Activated T-helper 1 cell treated with anti-CD3 and anti-CD28 coated beads, Interleukin-12 subunit alpha, Interleukin-12 subunit beta, Interleukin-2, Interleukin-4 antibody, amounts not matched to agents 30 ng/mL and 10 ng/mL and 1 ng/mL, durations not matched to agents 14 hours and 24 hours and 36 hours (primary cell): ENCODE data around the gene NKAP. TPM values are rescaled to one million over a fixed set of nuclear protein-coding genes. Genes with fewer than 3 reads are reported as not detected.
"Not testable (repeated sequence)": the region's sequence is repeated elsewhere in the genome, so short reads cannot be mapped to it uniquely, and the experiment has no call there.

Source experiments
- DNase-seq: peaks from one replicate; pipeline ENCODE4 v3.0.0; 2021; ENCODE audit warnings: low spot score
- H3K27ac Mint-ChIP-seq: one replicate; pipeline ENCODE4 v1.8.0; 2021; ENCODE audit warnings: mild to moderate bottlenecking, mixed read lengths
- H3K27me3 Mint-ChIP-seq: one replicate; pipeline ENCODE4 v1.8.0; 2022; ENCODE audit warnings: mild to moderate bottlenecking, moderate library complexity, mixed read lengths; ENCODE audit not compliant: insufficient read depth
- H3K36me3 Mint-ChIP-seq: one replicate; pipeline ENCODE4 v1.8.0; 2021; ENCODE audit warnings: low read depth, mixed read lengths
- H3K4me1 Mint-ChIP-seq: one replicate; pipeline ENCODE4 v1.8.0; 2021; ENCODE audit warnings: low read depth, mixed read lengths
- H3K4me3 Mint-ChIP-seq: one replicate; pipeline ENCODE4 v1.8.0; 2021; ENCODE audit warnings: mild to moderate bottlenecking, moderate library complexity, mixed read lengths
- H3K9me3 Mint-ChIP-seq: one replicate; pipeline ENCODE4 v1.8.0; 2021; ENCODE audit warnings: mixed read lengths
- intact Hi-C: fragments of 100-400 bp; cut with micrococcal nuclease; formaldehyde crosslinking; loops from one replicate; pipeline ENCODE4 v1.15.1; 2024
- total RNA-seq: library from RNA; stranded (reverse); gene quantifications from 2 replicates; pipeline ENCODE4 v1.2.3, GENCODE V29; 2022

NKAP gene
- total RNA-seq, 1 donor from 2014 or later, result 10.1 TPM

GRCh38 chrX:119966837-119967236, 23.3 kb upstream of the NKAP start:
- intact Hi-C loops, DNase-seq, H3K4me1 Mint-ChIP-seq, H3K4me3 Mint-ChIP-seq, H3K9me3 Mint-ChIP-seq, H3K27ac Mint-ChIP-seq, H3K36me3 Mint-ChIP-seq: not testable (repeated sequence)
- H3K27me3 Mint-ChIP-seq, result peaks cover 13% of the 10 kb centered on the region

GRCh38 chrX:119960625-119961024, 17.1 kb upstream of the NKAP start:
- peaks cover 9% of the 10 kb centered on the region for H3K4me1 Mint-ChIP-seq
- H3K27ac Mint-ChIP-seq, result no peak overlapping the region
- peaks cover 22% of the 10 kb centered on the region for H3K27me3 Mint-ChIP-seq
- H3K9me3 Mint-ChIP-seq, result no peaks in the 10 kb centered on the region
- DNase-seq, result no peak
- intact Hi-C loops, result no loop called here
- H3K4me3 Mint-ChIP-seq, result no peak overlapping the region
- no peaks in the 10 kb centered on the region for H3K36me3 Mint-ChIP-seq

- Mint-ChIP-seq H3K27me3 (peaks cover 30% of the 10 kb centered on the region), H3K4me1 (peaks cover 15% of the 10 kb centered on the region), H3K4me3 (peak overlapping the region; percentile 30)
- peak; percentile 50 for DNase-seq
- H3K36me3 Mint-ChIP-seq, H3K27ac Mint-ChIP-seq, H3K9me3 Mint-ChIP-seq, intact Hi-C loops: not testable (repeated sequence)
Observed at GRCh38 chrX:119955807-119956570, 12.4 kb upstream of the NKAP start.

- Mint-ChIP-seq H3K4me3 (no peak overlapping the region), H3K36me3 (no peaks in the 10 kb centered on the region), H3K9me3 (no peaks in the 10 kb centered on the region), H3K4me1 (peaks cover 15% of the 10 kb centered on the region), H3K27ac (no peak overlapping the region), H3K27me3 (peaks cover 30% of the 10 kb centered on the region)
- intact Hi-C loops, result no loop called here
- no peak for DNase-seq
Observed at GRCh38 chrX:119954374-119954773, 10.8 kb upstream of the NKAP start.

- Mint-ChIP-seq H3K4me3 (no peak overlapping the region), H3K36me3 (no peaks in the 10 kb centered on the region), H3K4me1 (no peaks in the 10 kb centered on the region), H3K9me3 (no peaks in the 10 kb centered on the region), H3K27ac (no peak overlapping the region), H3K27me3 (peaks cover 15% of the 10 kb centered on the region)
- intact Hi-C loops, result loop anchor here (10.0 kb wide), 1 partner anchor 714 kb away; the partner anchor contains the start of gene PGRMC1
- DNase-seq, result no peak
Observed at GRCh38 chrX:119948381-119948780, 4.8 kb upstream of the NKAP start.

GRCh38 chrX:119945481-119945880, 1.9 kb upstream of the NKAP start:
- intact Hi-C loops, result loop anchor here (10.0 kb wide), 1 partner anchor 711 kb away; the partner anchor contains the start of gene PGRMC1
- DNase-seq, result no peak
- Mint-ChIP-seq H3K4me1 (peaks cover 16% of the 10 kb centered on the region), H3K9me3 (no peaks in the 10 kb centered on the region), H3K36me3 (peaks cover 4% of the 10 kb centered on the region), H3K4me3 (no peak overlapping the region), H3K27me3 (peaks cover 10% of the 10 kb centered on the region), H3K27ac (no peak overlapping the region)

- DNase-seq, result no peak
- H3K36me3 Mint-ChIP-seq, result peaks cover 4% of the 10 kb centered on the region
- peaks cover 16% of the 10 kb centered on the region for H3K4me1 Mint-ChIP-seq
- intact Hi-C loops, result loop anchor here (1.0 to 10.0 kb wide), 8 partner anchors 71 to 708 kb away; partner anchors contain the start of genes NKRF, PGRMC1, RPL39 and SLC25A5
- H3K4me3 Mint-ChIP-seq, result peak overlapping the region; percentile 93
- H3K27me3 Mint-ChIP-seq, result no peaks in the 10 kb centered on the region
- no peaks in the 10 kb centered on the region for H3K9me3 Mint-ChIP-seq
- peak overlapping the region; percentile 97 for H3K27ac Mint-ChIP-seq
Observed at GRCh38 chrX:119942831-119943184, 743 bp downstream of the NKAP start.

GRCh38 chrX:119942173-119942819, 1.3 kb downstream of the NKAP start:
- Mint-ChIP-seq H3K27me3 (no peaks in the 10 kb centered on the region), H3K27ac (peak overlapping the region; percentile 97)

GRCh38 chrX:119941336-119941735, 2.2 kb downstream of the NKAP start:
- H3K27ac Mint-ChIP-seq, result no peak overlapping the region

More at GRCh38 chrX:119942173-119942819, 1.3 kb downstream of the NKAP start:
- DNase-seq, result no peak
- Mint-ChIP-seq H3K9me3 (no peaks in the 10 kb centered on the region), H3K4me3 (peak overlapping the region; percentile 93), H3K36me3 (peaks cover 4% of the 10 kb centered on the region), H3K4me1 (peaks cover 16% of the 10 kb centered on the region)
- intact Hi-C loops, result loop anchor here (2.0 to 10.0 kb wide), 3 partner anchors 303 to 707 kb away; partner anchors contain the start of genes PGRMC1 and UBE2A

GRCh38 chrX:119935215-119935874, 8.2 kb downstream of the NKAP start:
- H3K27ac Mint-ChIP-seq, result no peak overlapping the region
- H3K36me3 Mint-ChIP-seq, result peaks cover 16% of the 10 kb centered on the region
- intact Hi-C loops, result no loop called here
- H3K9me3 Mint-ChIP-seq, result no peaks in the 10 kb centered on the region
- no peak for DNase-seq
- H3K4me1 Mint-ChIP-seq, result no peaks in the 10 kb centered on the region
- no peak overlapping the region for H3K4me3 Mint-ChIP-seq
- H3K27me3 Mint-ChIP-seq, result no peaks in the 10 kb centered on the region

More at GRCh38 chrX:119941336-119941735, 2.2 kb downstream of the NKAP start:
- no peak for DNase-seq
- Mint-ChIP-seq H3K4me1 (peaks cover 16% of the 10 kb centered on the region), H3K4me3 (peak overlapping the region; percentile 93), H3K27me3 (no peaks in the 10 kb centered on the region), H3K36me3 (peaks cover 4% of the 10 kb centered on the region), H3K9me3 (no peaks in the 10 kb centered on the region)
- intact Hi-C loops, result loop anchor here (5.0 to 10.0 kb wide), 2 partner anchors 369 to 707 kb away; partner anchors contain the start of genes PGRMC1 and UBE2A

- intact Hi-C loops, H3K27ac Mint-ChIP-seq, H3K27me3 Mint-ChIP-seq, DNase-seq, H3K4me1 Mint-ChIP-seq, H3K4me3 Mint-ChIP-seq, H3K9me3 Mint-ChIP-seq: not testable (repeated sequence)
- peaks cover 11% of the 10 kb centered on the region for H3K36me3 Mint-ChIP-seq
Observed at GRCh38 chrX:119922391-119922790, 21.2 kb downstream of the NKAP start.

- no peak overlapping the region for H3K4me3 Mint-ChIP-seq
- H3K27ac Mint-ChIP-seq, result no peak overlapping the region
- H3K27me3 Mint-ChIP-seq, result peaks cover 3% of the 10 kb centered on the region
- H3K9me3 Mint-ChIP-seq, result no peaks in the 10 kb centered on the region
- H3K36me3 Mint-ChIP-seq, result peaks cover 5% of the 10 kb centered on the region
- intact Hi-C loops, result no loop called here
- DNase-seq, result no peak
- no peaks in the 10 kb centered on the region for H3K4me1 Mint-ChIP-seq
Observed at GRCh38 chrX:119919835-119920585, 23.5 kb downstream of the NKAP start.
